ENCODE results near the gene GOLGA8J.
"Not testable (repeated sequence)": the region's sequence is repeated elsewhere in the genome, so short reads cannot be mapped to it uniquely, and the experiment has no call there.

The GOLGA8J gene

DNA sequence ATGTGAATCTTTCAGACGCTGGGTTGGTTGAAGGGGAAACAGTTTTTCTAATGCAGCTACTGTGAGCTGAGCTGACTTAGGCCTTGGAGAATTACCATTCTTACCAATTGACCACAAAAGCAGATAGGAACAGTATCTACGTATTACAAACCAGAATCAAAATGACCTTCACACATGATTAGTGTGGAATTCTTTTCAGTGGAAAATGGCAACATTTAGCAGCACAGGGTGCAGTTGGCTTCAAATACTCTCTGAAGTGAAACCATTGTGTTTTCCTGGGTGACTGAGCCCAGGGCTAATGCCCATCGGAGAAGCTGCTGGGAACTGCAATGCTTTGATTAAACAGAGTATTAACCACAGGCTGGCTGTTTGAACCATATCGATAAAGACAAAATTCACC lies 40.2 kb upstream of the GOLGA8J start:
- TF ChIP-seq, protein P1, sequence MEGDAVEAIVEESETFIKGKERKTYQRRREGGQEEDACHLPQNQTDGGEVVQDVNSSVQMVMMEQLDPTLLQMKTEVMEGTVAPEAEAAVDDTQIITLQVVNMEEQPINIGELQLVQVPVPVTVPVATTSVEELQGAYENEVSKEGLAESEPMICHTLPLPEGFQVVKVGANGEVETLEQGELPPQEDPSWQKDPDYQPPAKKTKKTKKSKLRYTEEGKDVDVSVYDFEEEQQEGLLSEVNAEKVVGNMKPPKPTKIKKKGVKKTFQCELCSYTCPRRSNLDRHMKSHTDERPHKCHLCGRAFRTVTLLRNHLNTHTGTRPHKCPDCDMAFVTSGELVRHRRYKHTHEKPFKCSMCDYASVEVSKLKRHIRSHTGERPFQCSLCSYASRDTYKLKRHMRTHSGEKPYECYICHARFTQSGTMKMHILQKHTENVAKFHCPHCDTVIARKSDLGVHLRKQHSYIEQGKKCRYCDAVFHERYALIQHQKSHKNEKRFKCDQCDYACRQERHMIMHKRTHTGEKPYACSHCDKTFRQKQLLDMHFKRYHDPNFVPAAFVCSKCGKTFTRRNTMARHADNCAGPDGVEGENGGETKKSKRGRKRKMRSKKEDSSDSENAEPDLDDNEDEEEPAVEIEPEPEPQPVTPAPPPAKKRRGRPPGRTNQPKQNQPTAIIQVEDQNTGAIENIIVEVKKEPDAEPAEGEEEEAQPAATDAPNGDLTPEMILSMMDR (IDR thresholded peaks at IDR 0.05; ENCODE audit: insufficient read depth, low read length, missing control alignments): no peak
- POLR2A ChIA-PET: no interaction called here
- H3K4me3 ChIP-seq (ENCODE audit: low read depth, low read length): no peak overlapping the region
- CTCF ChIA-PET: interaction anchor here (0.6 to 2.8 kb wide), 11 partner anchors 14 to 374 kb away, joined by 3 to 31 read pairs (median 4); no protein-coding TSS in a partner anchor
- no peak for DNase-seq (ENCODE audit: low read depth, low spot score)

DNA sequence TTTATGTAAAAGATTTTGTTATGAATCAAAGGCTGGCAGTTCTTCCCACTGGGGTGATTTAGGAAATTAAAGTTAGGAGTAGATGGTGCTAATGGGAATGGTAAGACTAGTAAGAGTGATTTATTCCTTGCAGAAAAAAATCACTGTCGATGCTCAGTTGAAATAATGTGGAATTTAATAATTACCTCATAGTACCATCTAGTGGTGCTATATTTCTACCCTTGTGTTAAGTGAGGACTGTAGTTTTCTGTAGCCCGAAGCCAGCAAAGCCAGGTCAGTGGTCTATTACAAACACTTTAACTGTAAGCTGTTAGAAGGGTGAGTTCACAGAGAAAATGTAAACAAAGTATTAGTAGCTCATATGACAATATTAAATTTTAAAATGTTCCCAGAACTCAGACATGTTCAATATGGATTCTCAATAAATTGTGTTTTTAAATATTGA lies 39.5 kb upstream of the GOLGA8J start:
- no peak for DNase-seq (ENCODE audit: low read depth, low spot score)

DNA sequence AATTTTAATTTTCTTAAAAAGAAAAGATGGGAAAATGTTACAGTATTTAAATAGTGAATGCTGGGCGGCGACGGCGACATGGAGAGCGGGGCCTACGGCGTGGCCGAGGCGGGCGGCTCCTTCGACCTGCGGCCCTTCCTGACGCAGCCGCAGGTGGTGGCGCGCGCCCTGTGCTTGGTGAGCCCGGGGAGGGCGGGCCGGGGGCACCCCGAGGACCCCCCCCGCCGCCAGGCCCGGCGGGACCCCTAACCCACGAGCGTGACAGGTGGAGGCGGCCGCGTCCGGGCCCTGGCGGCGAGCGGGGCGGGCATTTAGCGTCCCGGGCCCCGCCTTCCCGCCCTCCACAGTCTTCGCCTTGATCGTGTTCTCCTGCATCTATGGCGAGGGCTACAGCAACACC lies 38.4 kb upstream of the GOLGA8J start:
- DNase-seq (ENCODE audit: low read depth, low spot score): no peak
- no peak overlapping the region for H3K4me3 ChIP-seq (ENCODE audit: low read depth, low read length)
- ChIA-PET POLR2A (no interaction called here), CTCF (interaction anchor here (1.0 to 2.8 kb wide), 2 partner anchors 119 to 296 kb away, joined by 4 to 31 read pairs; no protein-coding TSS in a partner anchor)
- TF ChIP-seq, protein P1 (IDR thresholded peaks at IDR 0.05; ENCODE audit: insufficient read depth, low read length, missing control alignments): no peak

More for the DNA sequence above, 39.5 kb upstream of the GOLGA8J start:
- H3K4me3 ChIP-seq (ENCODE audit: low read depth, low read length): no peak overlapping the region
- TF ChIP-seq, protein P1 (IDR thresholded peaks at IDR 0.05; ENCODE audit: insufficient read depth, low read length, missing control alignments): peak; percentile 1
- ChIA-PET POLR2A (no interaction called here), CTCF (interaction anchor here (0.8 to 2.8 kb wide), 13 partner anchors 10 to 903 kb away, joined by 3 to 31 read pairs (median 4); no protein-coding TSS in a partner anchor)

DNA sequence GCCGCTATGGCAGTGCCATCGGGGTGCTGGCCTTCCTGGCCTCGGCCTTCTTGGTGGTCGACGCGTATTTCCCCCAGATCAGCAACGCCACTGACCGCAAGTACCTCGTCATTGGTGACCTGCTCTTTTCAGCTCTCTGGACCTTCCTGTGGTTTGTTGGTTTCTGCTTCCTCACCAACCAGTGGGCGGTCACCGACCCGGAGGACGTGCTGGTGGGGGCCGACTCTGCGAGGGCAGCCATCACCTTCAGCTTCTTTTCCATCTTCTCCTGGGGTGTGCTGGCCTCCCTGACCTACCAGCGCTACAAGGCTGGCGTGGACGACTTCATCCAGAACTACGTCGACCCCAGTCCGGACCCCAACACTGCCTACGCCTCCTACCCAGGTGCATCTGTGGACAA lies 37.9 kb upstream of the GOLGA8J start:
- POLR2A ChIA-PET; H3K4me3 ChIP-seq (ENCODE audit: low read depth, low read length); DNase-seq (ENCODE audit: low read depth, low spot score); CTCF ChIA-PET: not testable (repeated sequence)

DNA sequence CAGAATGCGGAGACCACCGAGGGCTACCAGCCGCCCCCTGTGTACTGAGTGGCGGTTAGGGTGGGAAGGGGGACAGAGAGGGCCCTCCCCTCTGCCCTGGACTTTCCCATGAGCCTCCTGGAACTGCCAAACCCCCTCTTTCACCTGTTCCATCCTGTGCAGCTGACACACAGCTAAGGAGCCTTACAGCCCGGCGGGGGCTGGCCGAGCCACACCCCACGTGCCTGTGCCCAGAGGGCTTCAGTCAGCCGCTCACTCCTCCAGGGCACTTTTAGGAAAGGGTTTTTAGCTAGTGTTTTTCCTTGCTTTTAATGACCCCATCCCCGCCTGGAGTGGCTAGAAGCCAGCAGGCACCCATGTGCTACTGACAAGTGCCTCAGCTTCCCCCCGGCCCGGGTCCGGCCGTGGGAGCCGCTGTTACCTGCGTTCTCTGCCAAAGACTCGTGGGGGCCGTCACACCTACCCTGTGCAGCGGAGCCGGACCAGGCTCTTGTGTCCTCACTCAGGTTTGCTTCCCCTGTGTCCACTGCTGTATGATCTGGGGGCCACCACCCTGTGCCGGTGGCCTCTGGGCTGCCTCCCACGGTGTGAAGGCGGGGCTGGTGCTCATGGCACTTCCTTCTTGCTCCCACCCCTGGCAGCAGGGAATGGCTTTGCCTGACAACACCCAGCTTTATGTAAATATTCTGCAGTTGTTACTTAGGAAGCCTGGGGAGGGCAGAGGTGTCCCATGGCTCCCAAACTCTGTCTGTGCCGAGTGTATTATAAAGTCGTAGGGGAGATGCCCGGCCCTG lies 37.3 kb upstream of the GOLGA8J start:
- POLR2A ChIA-PET: interaction anchor here (0.7 kb wide), 1 partner anchor 119 kb away, joined by 4 read pairs; no protein-coding TSS in a partner anchor
- DNase-seq (ENCODE audit: low read depth, low spot score); CTCF ChIA-PET; H3K4me3 ChIP-seq (ENCODE audit: low read depth, low read length): not testable (repeated sequence)

DNA sequence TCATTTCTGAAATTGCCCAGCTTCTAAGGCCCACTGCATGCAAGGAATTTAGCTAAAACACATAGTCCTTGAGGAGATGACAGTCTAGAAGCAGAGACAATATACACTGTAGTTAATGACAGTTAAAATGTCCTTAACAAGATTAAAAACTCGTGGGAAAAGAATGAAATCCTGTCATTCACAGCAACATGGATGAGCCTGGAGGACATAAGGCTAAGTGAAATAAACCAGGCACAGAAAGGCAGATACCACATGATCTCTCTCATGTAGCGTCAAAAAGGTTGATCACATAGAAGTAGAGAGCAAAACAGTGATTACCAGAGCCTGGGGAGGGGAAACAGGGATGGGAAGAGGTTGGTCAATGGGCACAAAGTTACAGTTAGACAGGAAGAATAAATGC lies 36.3 kb upstream of the GOLGA8J start:
- CTCF ChIA-PET: interaction anchor here (1.3 kb wide), 1 partner anchor 29 kb away, joined by 4 read pairs; no protein-coding TSS in a partner anchor
- no peak for DNase-seq (ENCODE audit: low read depth, low spot score)
- no peak overlapping the region for H3K4me3 ChIP-seq (ENCODE audit: low read depth, low read length)
- TF ChIP-seq, protein P1 (IDR thresholded peaks at IDR 0.05; ENCODE audit: insufficient read depth, low read length, missing control alignments): no peak
- POLR2A ChIA-PET: no interaction called here

DNA sequence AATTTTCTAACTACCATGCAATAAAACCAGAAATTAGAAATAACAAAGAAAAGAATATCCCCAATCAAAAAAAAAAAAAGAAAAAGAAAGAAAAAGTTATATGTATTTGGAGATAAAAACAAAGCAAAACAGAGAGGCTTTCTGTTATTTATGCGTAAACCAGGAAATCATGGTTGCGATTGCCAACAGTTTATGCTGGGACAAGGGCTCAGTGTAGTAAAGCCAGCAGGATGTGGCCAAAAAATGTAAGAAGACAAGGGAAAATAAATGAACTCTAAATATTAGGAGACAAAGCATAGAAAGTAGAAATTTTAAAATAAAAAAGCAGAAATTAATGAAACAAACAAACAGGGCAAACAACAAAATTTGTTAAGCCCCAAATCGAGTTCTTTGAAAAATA lies 27.2 kb upstream of the GOLGA8J start:
- H3K4me3 ChIP-seq (ENCODE audit: low read depth, low read length): no peak overlapping the region
- TF ChIP-seq, protein P1 (IDR thresholded peaks at IDR 0.05; ENCODE audit: insufficient read depth, low read length, missing control alignments): no peak
- ChIA-PET CTCF (no interaction called here), POLR2A (no interaction called here)
- DNase-seq (ENCODE audit: low read depth, low spot score): no peak

Data from AG04449 (cell line).